ENCODE results near the gene COP1. TPM values are rescaled to one million over a fixed set of nuclear protein-coding genes. Genes with fewer than 3 reads are reported as not detected.

COP1 gene
- polyA plus RNA-seq, 2 of the 4 experiments (the other 2 are of a cell fraction): 21.9 to 42.0 TPM

GRCh38 chr1:176225911-176226310, 18.8 kb upstream of the COP1 start:
- CTCF ChIA-PET: no interaction called here
- DNase-seq (ENCODE audit: low read depth in 1 of 2, low spot score in 1 of 2) (no peak), FAIRE-seq (no peak), ATAC-seq (no peak)
- 93% methylated on average over 2 of the region's 2 CpGs for WGBS (ENCODE audit: missing lambda C conversion rate)
- no peaks in the 10 kb centered on the region for H3K9me3 ChIP-seq
- no peak overlapping the region for H3K4me3 ChIP-seq
- no peaks in the 10 kb centered on the region for H3K4me1 ChIP-seq
- H3K27ac ChIP-seq: no peak overlapping the region
- POLR2A ChIA-PET: no interaction called here
- no peak for TF ChIP-seq ZSCAN20 (CRISPR knock-in tag; IDR thresholded peaks at IDR 0.05)
- TF ChIP-seq EHF (CRISPR knock-in tag; IDR thresholded peaks at IDR 0.05): no peak
- no peak for TF ChIP-seq HDAC2 (IDR thresholded peaks at IDR 0.05)
- no peak for TF ChIP-seq JUNB (IDR thresholded peaks at IDR 0.05)
- TF ChIP-seq E2F6 (IDR thresholded peaks at IDR 0.05; ENCODE audit: borderline replicate concordance, low read depth): no peak
- TF ChIP-seq, protein P1, sequence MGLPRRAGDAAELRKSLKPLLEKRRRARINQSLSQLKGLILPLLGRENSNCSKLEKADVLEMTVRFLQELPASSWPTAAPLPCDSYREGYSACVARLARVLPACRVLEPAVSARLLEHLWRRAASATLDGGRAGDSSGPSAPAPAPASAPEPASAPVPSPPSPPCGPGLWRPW (IDR thresholded peaks at IDR 0.05): no peak
- TF ChIP-seq CHD2 (IDR thresholded peaks at IDR 0.05; ENCODE audit: low read length, partially characterized antibody): no peak
- no peak for TF ChIP-seq CHD4 (IDR thresholded peaks at IDR 0.05; ENCODE audit: borderline replicate concordance)
- no peak for TF ChIP-seq HMGXB4 (CRISPR knock-in tag; IDR thresholded peaks at IDR 0.05; ENCODE audit: borderline replicate concordance)
- no peak for TF ChIP-seq EHMT2 (IDR thresholded peaks at IDR 0.05; ENCODE audit: low read depth)
- TF ChIP-seq TP53 (CRISPR knock-in tag; IDR thresholded peaks at IDR 0.05): no peak
- no peak for TF ChIP-seq ATOH8 (CRISPR knock-in tag; IDR thresholded peaks at IDR 0.05; ENCODE audit: low read depth)
- TF ChIP-seq FOXS1 (CRISPR knock-in tag; IDR thresholded peaks at IDR 0.05): no peak
- TF ChIP-seq RFX5 (IDR thresholded peaks at IDR 0.05): no peak
- H3K4me2 ChIP-seq: no peak overlapping the region

DNA sequence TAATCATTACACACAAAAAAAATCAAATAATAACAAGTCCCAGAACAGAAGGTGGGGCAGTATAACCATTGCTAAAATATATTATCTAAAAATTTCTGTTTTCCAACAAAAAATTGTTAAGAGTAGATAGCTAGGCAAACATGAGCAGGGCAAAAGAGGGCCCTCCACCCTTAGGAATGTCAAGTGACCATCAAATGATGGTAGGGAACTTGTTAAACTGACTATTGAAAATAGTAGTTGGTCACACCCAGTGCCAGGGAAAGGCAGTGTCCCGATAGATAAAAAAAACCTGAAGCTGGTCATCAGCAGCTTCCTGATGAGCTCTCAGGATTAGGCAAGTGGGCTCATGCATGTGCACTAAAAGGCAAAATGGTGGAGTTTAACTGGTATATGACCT, 18.4 kb upstream of the COP1 start:
- no peak overlapping the region for H3K4me2 ChIP-seq
- 0 out of 2 replicates have a peak, but pooled peaks have one; percentile 18 for TF ChIP-seq EHMT2 (IDR thresholded peaks at IDR 0.05; ENCODE audit: low read depth)
- TF ChIP-seq NPAS2 (CRISPR knock-in tag; IDR thresholded peaks at IDR 0.05; ENCODE audit: borderline replicate concordance): no peak
- TF ChIP-seq ZNF302 (CRISPR knock-in tag; IDR thresholded peaks at IDR 0.05): no peak
- TF ChIP-seq KDM5A (IDR thresholded peaks at IDR 0.05): no peak
- no peak for TF ChIP-seq EHF (CRISPR knock-in tag; IDR thresholded peaks at IDR 0.05)
- TF ChIP-seq KDM1A (IDR thresholded peaks at IDR 0.05; ENCODE audit: low read depth): no peak
- POLR2A ChIA-PET: interaction anchor here (1.1 kb wide), 1 partner anchor 18 kb away, joined by 4 read pairs; the partner anchor contains the start of gene COP1
- H3K4me3 ChIP-seq: no peak overlapping the region
- no peak for DNase-seq (ENCODE audit: low read depth in 1 of 2, low spot score in 1 of 2)
- 80% methylated on average over 1 of the region's 1 CpG for WGBS (ENCODE audit: missing lambda C conversion rate)
- CTCF ChIA-PET: no interaction called here
- no peaks in the 10 kb centered on the region for H3K9me3 ChIP-seq
- ATAC-seq: no peak
- FAIRE-seq: no peak
- H3K4me1 ChIP-seq: no peaks in the 10 kb centered on the region
- H3K27ac ChIP-seq: no peak overlapping the region

DNA sequence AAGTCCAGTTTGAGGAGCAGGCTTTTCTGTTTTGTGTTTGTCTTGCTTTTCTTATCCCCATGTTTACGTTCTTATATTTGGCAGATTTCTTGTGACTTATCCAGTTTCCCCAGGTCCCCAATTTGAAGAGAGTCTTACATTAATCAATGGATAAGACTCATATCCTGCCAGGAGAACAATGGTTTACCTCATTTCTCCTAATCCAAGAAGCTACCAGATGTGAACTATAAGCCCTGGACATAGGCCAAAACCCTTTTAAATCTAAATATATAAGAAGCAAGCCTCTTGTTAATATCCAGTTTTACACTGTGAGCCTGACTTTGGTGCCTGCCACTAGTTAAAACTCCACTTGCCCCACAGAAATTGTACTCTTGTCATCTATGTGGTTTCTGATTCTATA, 15.1 kb upstream of the COP1 start:
- Histone ChIP-seq H3K4me3 (no peak overlapping the region), H3K27ac (no peak overlapping the region), H3K4me2 (no peak overlapping the region), H3K4me1 (no peaks in the 10 kb centered on the region), H3K9me3 (no peaks in the 10 kb centered on the region)
- no peak for FAIRE-seq
- POLR2A ChIA-PET: interaction anchor here (0.6 kb wide), 1 partner anchor 14 kb away, joined by 3 read pairs; no protein-coding TSS in a partner anchor
- no peak for DNase-seq (ENCODE audit: low read depth in 1 of 2, low spot score in 1 of 2)
- CTCF ChIA-PET: no interaction called here
- WGBS (ENCODE audit: missing lambda C conversion rate): 62% methylated on average over 1 of the region's 1 CpG
- no peak for ATAC-seq
- TF ChIP-seq BCL3 (IDR thresholded peaks at IDR 0.05): no peak
- TF ChIP-seq EP300 (IDR thresholded peaks at IDR 0.05): no peak
- no peak for TF ChIP-seq NR3C1 (IDR thresholded peaks at IDR 0.05)
- TF ChIP-seq, protein P1 (IDR thresholded peaks at IDR 0.05): no peak
- TF ChIP-seq RCOR1 (IDR thresholded peaks at IDR 0.05; ENCODE audit: low read depth, low read length): no peak
- TF ChIP-seq ZNF302 (CRISPR knock-in tag; IDR thresholded peaks at IDR 0.05): no peak
- TF ChIP-seq ZC3H11A (IDR thresholded peaks at IDR 0.05): no peak
- TF ChIP-seq KDM1A (IDR thresholded peaks at IDR 0.05; ENCODE audit: low read depth): no peak
- no peak for TF ChIP-seq HOXA7 (CRISPR knock-in tag; IDR thresholded peaks at IDR 0.05)
- TF ChIP-seq HOXB13 (CRISPR knock-in tag; IDR thresholded peaks at IDR 0.05; ENCODE audit: low read depth): no peak
- no peak for TF ChIP-seq ESRRA (IDR thresholded peaks at IDR 0.05; ENCODE audit: borderline replicate concordance, low read length)
- TF ChIP-seq CHD2 (IDR thresholded peaks at IDR 0.05; ENCODE audit: low read length, partially characterized antibody): no peak
- no peak for TF ChIP-seq KDM5A (IDR thresholded peaks at IDR 0.05)
- no peak for TF ChIP-seq FOXS1 (CRISPR knock-in tag; IDR thresholded peaks at IDR 0.05)
- no peak for TF ChIP-seq TP53 (CRISPR knock-in tag; IDR thresholded peaks at IDR 0.05)
- no peak for TF ChIP-seq NFE2L2 (conservative IDR thresholded peaks at IDR 0.05; ENCODE audit: low read length)
- TF ChIP-seq MYC (IDR thresholded peaks at IDR 0.05; ENCODE audit: borderline replicate concordance, low read length): no peak
- no peak for TF ChIP-seq POLR2AphosphoS2 (conservative IDR thresholded peaks at IDR 0.05; ENCODE audit: low read length)
- TF ChIP-seq ATOH8 (CRISPR knock-in tag; IDR thresholded peaks at IDR 0.05; ENCODE audit: low read depth): no peak

Measured in A549 (cell line).